Sciatic nerve (tissue), 2 donors: ENCODE measurements around the gene GLIS1. TPM values are rescaled to one million over a fixed set of nuclear protein-coding genes. Genes with fewer than 3 reads are reported as not detected.
A peak's percentile ranks its signal among the peaks of the same experiment; 100 is the strongest.

Experiments
- ATAC-seq: fragments of 200-7000 bp; cut with Tn5 transposase; one replicate; pipeline ENCODE4 v1.9.1; 2020; ENCODE audit warnings: mild to moderate bottlenecking, moderate library complexity
- DNase-seq: peaks from one replicate; pipeline ENCODE4 v3.0.0-alpha.2; 2020; ENCODE audit warnings: low spot score
- intact Hi-C: fragments of 100-400 bp; cut with DNase I; formaldehyde crosslinking; loops from one replicate; pipeline ENCODE4 v1.14.2; 2022
- total RNA-seq: library from RNA; stranded (reverse); fragmentation: NEBNext Ultra II Directional; extraction: Animal tissue kit (Norgen Biotek cat#: 25700); gene quantifications from one replicate; pipeline ENCODE4 v1.2.1, GENCODE V29; 2021
- donor health status: DM: no; HTN: no; CAD: no.
- donor health status: DM: no; HTN: no; CAD: no.

The GLIS1 gene
- total RNA-seq, 1 donor from 2014 or later: 0.98 TPM

DNA sequence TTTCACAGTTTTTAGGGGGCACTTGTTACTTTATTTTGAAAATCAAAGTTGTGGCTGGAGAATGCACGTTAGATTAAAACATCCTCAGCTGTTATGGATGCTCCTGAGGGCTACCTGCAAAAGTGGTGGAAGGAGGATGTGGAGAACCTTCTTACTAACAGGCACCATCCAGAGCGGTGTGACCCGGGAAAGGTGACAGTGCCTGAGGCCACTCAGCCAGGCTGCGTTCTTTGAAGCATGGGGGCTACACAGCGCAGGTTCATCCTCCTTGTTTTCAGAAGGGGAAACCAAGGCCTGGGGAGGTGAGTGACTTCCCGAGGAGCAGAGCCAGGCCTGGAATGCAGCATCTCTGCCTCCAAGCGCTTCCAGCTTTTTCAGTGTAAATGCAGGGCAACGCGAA is 255.8 kb downstream of the GLIS1 start:
- intact Hi-C loops: loop anchor here (10.0 kb wide), 1 partner anchor 272 kb away; no protein-coding TSS in a partner anchor
- no peak for DNase-seq
- ATAC-seq: no peak

DNA sequence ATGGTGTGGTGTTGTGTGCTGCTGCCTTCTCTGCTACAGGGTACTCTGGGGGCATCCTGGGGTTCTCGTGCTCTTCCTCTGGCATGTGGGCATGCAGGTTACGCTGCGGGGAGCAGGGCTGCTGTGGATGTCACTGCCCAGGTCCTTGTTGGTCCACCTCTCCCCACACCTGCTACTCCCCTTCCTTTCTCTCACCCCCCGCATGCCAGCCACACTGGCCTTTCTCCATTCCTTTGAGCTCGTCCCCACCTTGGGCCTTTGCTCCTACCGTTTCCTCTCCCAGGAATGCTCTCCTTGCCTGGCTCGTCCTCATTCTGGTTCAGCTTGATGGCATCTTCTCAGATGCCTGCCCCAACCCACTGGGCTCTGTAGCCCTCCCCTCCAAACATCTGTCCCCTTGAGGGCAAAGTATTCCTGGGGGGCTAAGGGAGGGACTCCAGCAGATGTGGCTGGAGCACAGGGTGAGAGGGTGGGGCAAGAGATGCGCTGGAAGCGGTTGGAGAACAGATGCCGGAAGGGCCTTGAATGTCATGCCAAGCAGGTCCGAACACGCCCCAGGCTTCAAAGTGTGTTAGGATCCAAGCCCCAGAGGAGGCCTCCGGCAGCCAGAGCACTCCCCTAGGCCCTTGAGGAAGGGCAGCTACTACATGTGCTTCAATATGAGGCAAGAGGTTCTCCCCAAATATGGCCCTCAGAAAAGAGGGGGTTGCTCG is 256.4 kb downstream of the GLIS1 start:
- DNase-seq (no peak), ATAC-seq (no peak)
- intact Hi-C loops: loop anchor here (10.0 kb wide), 1 partner anchor 272 kb away; no protein-coding TSS in a partner anchor

DNA sequence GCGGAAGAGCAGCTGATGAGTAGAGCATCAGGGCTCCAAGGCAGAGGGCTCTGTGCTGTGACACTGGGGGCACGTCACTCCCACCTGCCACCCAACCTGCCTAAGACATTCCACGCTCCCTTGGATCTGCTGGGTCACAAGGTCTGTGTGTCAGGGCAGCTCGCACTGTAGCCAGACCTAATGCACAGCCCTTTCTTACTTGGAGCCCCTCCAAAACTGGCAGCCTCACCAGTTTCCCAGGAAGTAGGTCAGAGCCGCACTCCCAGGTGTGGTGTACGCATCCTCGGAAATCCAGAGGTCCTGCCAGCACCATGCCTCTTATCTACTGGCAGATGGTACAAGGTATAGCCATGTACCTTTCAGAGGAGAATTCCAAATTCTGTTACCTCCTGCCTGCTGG is 257.5 kb downstream of the GLIS1 start:
- ATAC-seq (no peak), DNase-seq (no peak)
- intact Hi-C loops: loop anchor here (10.0 kb wide), 1 partner anchor 273 kb away; no protein-coding TSS in a partner anchor

DNA sequence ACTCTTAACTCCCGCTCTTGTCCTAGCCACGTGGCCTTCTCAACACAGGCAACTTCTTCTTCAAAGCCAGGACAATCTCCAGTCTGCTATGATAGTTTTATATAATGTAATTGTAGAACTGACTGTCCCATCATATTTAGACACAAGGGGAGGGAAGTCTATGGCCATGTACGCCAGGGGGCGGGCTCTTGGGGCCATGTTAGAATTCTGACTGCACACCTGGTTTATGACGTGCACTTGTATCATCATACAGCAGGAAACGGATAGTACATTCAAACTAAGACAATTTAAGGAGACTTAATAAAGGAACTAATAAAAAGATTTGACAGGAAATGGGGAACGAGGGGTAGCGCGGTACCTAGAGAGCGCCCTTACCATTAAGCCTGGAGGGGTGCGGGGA is 258.3 kb downstream of the GLIS1 start:
- intact Hi-C loops: loop anchor here (10.0 kb wide), 1 partner anchor 274 kb away; no protein-coding TSS in a partner anchor
- DNase-seq (no peak), ATAC-seq (no peak)

DNA sequence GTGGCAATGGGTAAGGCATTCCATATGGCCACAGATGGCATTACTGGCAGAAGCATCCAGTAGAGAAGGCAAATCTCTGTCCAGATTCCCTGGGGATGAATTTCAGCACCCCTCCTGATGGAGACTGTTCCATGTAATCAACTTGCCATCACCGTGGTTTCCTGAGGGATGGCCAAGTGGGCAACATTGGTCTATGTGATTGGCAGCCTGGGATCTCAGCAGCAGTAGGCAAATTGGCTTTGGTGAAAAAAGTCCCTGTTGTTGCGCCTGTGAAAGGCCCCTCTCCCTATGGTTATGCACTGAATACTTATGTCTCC is 260.5 kb downstream of the GLIS1 start:
- DNase-seq: no peak
- ATAC-seq: no peak
- intact Hi-C loops: no loop called here

DNA sequence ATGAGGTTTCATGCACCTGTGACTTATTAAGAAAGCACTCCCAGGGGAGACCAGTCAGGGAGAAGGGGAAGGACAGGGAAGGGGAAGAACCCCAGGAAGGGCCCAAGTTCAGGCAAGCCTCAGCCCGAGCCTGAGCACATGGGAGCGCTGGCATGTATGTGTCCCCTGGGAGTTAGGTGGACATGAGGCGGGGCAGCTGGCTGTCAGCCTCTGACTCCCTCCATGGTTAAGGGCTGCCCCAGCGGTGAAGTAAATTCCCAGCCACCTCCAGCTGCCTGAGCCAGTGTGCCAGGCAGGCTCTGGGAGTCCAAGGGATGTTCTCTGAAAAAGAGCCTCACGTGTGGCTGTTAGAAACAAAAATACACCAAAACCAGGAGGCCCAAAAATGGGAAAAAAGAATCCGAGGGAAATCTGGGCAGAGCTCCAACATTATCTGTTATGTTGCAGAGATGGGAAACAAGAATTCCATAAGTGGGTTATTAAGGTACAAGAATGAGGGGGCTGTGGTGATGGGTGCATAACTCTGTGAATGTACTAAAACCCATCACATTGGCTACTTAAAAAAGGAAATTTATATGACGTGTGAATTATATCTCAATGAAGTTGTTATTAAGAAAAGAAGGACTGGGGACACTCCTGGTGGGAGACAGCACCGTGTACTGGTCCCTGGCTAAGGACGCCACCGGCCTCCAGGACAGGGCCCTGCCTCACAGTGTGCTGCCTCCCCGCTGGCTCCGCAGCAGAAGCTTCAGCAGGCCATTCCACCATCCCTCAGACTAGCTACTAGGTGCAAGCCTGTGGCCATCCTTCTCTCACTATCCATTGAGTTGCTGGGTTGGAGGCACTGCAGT is 261.1 kb downstream of the GLIS1 start:
- DNase-seq (no peak), ATAC-seq (no peak)
- intact Hi-C loops: no loop called here

DNA sequence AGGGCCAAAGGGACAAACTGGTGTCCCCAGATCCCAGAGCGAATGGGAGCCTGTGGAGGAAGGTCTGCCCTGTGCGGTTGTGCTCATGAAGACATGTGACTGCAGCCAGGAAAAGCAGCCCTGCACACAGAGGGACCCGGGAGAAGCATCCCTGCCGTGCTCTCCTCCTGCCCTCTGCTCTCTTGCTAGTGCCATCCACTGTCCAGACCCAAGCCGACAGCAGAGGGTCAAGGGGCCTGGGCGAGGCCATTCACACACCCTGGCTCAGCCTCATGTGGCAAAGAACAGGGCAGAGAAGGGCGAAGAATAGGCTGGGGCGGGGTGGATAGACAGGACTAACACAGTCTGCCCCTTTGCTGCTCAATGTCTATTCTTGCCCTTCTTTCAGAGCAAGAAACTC is 262.4 kb downstream of the GLIS1 start:
- DNase-seq (no peak), ATAC-seq (no peak)
- intact Hi-C loops: no loop called here

DNA sequence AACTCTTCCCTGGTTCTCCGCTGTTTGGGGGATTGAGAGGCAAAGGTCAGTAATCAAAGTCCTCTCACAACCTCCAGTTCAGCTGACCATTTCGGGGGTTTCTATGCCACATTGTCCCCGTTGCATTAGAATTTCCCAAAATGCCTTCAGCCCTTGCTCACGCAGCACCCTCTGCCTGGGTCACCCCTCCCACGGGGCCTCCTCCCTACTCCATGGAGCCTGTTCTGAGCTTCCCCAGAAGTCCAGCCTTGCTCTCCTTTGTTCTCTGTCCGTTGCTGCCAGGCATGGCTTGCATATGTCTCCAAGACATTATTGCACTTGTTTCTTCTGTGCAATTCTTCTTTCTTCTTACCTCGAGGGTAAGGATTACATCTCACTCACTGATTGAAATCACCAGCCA is 263.3 kb downstream of the GLIS1 start:
- no peak for ATAC-seq
- no peak for DNase-seq
- intact Hi-C loops: no loop called here

DNA sequence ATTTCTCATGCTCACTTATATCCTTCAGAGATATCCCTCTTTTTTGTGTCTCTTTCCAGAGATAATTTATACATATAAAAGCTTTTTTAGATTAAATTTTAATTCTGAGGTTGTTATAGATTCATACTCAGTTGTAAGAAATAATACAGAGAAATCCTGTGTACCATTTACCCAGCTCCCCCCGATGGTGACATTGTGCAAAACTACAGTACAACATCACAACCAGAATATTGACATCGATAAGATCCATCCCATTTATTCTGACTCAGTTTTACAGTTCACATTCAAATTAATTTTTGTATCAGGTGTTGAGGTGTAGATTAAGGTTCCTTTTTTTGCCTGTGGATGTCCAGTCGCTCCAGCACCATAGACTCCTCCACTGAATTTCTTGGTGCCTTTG is 265.5 kb downstream of the GLIS1 start:
- no peak for ATAC-seq
- intact Hi-C loops: no loop called here
- no peak for DNase-seq

DNA sequence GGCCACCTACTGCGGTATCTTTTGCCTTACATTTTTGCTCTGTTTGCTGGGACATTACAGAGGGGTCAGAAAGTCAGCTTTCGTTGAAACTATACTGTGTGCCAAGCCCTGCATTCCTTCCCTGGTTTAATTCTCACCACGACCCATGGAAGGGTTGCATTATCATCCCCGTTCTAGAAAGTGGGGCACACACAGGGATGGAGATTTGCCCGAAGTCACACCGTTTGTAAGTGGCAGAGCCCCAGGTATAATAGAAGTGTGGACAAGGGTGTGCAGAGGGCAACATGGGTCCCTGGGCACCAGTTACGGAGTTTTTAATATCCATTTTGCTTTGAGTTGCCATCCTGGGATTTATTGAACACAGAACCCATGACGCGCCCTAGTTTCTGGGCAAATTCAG is 268.0 kb downstream of the GLIS1 start:
- DNase-seq (no peak), ATAC-seq (no peak)
- intact Hi-C loops: no loop called here

DNA sequence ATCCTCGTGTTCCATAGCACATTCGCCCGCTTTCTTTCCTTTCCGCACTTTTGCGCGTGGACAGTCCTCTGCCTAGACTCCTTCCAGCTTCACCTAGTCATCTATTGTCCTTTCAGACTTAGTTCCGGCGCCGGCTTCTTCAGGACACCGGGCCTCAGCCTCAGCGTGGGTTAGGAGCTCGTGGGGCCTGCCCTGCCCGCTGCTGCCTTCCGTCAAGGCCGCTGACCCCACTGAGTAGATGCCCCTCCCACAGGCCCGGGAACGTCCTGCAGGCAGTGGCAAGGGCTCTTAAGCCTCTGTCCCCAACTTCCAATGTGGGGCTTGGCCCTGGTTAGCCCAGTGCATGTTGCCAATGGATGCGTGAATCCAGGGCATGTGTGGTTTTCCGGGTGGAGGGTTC is 268.4 kb downstream of the GLIS1 start:
- ATAC-seq (peak; percentile 13), DNase-seq (no peak)
- intact Hi-C loops: no loop called here

DNA sequence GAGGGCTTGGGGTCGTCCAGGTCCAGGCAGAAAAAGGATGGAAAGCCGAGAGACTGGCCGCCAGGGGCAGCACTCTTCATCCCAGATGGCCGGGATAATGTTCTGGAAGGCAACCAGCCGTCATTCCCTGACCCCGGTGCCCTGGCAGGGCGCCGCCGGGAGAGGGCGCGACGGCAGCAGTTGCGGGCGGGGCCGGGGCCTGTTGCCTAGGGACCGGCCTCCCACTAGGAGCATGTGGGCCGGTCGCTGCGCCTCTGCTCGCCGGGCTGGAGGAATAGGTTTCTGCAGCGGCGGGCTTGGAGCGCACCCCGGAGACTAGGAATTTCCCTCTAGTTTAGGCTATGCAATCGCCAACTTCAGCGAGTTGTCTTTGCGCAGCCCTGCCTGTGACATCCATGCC is 268.8 kb downstream of the GLIS1 start:
- intact Hi-C loops: no loop called here
- ATAC-seq (peak; percentile 95), DNase-seq (peak; percentile 81)

DNA sequence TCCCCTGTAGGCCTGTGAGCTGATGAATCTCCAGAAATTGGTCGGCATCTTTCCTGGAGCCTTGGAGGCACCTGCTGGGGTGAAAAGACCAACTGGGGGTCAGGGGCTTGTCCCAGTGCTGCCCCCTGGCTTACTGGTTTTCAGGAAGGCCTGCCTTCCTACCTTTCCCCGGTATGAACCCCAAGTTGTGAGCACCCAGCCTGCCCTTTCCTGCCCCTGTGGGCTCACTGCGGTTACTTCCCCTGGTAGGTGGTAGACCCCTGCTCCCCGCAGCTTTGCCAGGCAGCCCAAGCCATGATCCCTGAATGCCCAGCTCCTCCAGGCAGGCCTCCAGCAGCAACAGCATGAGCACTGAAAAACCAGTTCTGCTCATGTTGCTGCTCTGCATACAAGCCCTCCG is 269.6 kb downstream of the GLIS1 start:
- DNase-seq (no peak), ATAC-seq (no peak)
- intact Hi-C loops: no loop called here

DNA sequence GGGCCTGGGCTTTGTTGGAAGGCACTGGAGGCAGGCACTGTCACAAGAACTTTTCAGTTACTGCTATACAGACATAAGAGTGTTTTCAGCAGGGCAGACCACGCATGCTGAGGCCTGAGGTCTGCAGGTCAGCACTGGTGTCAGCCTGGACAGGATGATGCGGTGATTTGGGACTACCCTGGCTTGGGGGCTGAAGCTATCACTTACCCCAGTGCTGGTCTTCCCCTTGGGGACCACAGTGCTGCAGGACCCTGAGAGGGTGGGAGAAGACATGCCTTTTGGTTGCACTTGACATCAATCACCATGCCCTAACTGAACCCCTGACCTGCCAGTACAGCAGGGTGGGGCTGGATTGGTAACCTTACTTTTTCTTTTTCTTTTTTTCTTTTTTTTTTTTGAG is 270.6 kb downstream of the GLIS1 start:
- ATAC-seq: no peak
- DNase-seq: no peak
- intact Hi-C loops: no loop called here

DNA sequence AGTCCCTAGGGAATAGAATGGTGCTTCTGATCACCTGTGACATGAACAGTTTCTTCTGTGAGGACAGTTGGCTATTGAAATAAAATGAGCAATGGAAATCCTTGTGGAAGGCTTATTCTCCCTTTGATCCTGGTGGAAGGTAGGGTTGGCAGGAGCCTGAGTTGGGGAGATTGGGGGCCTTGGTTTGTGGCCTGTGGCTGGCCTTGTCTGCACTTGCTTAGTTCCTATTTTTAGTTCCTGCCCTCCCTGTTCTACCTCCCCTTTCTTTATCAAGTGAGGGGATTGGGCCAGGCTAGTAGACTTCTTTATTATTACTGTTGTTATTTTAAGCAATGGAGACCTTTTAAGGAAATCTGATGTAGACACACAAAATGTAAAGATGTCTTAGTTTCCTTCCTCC is 271.6 kb downstream of the GLIS1 start:
- ATAC-seq (no peak), DNase-seq (no peak)
- intact Hi-C loops: no loop called here

DNA sequence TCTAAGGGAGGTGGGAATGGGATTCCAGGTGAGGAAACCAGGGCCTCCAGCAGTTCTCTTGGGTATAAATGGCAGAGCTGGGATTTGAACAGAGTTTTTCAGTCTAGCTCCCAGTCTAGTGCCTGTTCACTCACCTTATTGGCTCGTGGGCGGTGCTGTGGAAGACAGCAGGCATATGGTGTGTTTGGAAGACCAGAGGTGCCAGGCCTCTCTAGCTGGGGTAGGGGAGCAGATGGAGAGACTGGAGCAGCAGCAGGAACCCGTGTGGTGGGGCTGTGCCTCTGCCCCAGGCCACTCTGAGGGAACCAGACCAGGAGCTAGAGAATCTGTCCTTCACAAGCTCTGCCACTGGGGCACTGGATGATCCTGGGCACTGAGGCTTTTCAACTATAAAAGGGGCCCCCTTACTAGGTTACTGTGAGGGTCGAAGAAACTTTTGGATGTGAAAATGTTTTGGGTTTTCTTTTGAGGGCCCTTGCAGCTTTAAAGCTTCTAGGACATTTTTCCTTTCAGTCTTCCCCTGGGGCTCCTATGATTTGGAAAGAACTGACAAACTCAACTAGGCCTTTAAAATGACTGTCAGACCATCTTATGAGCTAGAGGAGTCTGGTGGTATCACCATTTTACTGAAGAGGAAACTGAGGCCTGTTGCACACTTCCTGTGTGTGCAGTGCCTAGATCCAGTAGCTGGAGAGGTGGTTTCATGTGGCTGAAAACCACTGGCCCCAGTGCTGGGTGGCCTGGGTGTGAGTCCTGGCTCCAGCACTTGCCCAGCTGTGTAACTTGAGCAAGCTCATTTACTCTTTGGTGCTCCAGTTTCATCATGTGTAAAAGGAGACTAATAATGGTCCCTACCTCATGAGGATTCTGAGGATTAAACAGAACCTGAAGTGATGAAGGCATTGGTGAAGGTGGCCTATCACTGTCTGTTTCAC is 273.7 kb downstream of the GLIS1 start:
- ATAC-seq: no peak
- intact Hi-C loops: no loop called here
- DNase-seq: no peak

DNA sequence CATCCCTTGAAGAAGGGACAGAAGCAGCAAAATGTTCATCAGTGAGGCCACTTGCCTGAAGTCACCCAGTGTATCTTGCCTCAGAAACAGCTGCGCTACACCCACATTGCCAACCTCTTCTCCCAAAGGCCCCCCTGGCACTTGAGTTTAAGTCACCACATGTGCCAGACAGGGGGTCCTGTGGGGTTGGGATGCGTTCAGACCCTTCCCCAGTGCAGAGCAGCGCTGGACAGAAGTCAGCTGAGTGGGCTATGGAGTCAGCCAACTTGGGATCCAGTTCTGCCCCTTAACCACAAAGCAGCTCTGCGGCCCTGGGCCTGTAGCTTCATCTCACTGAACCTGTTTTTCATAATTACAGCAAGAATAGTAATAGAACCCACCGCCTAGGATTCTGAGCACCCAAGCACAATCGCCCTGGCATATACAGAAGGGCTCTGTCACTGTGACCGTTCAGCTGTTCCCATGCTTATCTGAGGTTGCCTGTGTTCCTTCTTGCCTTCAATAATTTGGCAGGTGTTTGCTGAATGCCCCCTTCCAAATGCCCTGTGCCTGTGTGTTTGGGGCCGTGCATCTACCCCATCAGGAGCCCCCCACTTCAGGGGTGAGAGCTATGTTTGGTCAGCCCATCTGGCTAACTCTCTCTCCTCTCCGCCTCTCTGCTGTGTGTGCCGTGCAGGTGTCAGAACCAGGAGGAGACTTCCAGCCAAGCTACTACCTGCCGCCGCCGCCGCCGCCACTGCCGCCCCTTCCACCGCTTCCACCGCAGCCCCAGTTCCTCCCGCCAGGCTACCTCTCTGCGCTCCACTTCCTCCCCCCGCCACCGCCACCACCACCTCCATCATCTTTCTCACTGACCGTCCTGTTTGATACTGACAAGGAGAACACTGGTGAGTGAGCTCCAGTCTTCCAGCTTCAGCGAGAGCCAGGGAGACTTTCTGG is 274.7 kb downstream of the GLIS1 start:
- intact Hi-C loops: no loop called here
- ATAC-seq (no peak), DNase-seq (no peak)

DNA sequence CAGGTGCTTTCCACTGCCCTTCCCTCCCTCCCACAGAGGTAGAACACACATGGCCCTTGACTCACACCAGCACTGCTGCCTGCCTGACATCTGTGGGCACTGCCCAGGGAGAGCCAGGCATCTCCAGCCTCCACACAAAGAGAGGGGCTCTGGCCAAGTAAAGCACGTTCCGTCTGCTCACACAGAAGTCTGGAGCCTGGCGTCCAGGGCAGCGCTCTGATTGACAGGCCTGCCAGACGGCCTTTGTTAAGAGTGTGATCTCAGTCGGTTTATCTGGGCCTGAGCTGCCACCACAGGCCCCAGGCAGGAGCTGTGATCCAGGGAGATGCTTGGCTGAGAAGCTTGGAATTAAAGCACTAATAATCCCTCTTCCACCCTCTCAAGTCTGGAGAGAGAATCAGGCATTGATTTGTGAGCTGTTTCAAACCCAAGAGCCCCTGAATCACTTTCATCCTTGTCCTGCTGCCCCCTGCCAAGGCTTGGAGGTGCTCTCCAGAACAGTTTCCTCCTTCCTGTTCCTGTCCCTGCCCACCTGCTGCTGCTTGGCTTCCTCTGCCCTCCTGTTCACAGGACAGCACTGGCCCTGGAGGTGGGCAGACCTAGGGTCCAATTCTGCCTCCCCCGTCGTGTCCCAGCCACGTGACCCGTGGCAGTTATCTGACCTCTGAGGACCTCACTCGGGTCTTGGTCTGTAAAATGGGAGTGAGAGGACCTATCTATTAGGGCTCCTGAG is 276.0 kb downstream of the GLIS1 start:
- no peak for ATAC-seq
- no peak for DNase-seq
- intact Hi-C loops: no loop called here
